C1 segment of cervical spinal cord (tissue), 14 donors: Measurements from ENCODE around the gene SOAT2.
"Not testable (repeated sequence)": the region's sequence is repeated elsewhere in the genome, so short reads cannot be mapped to it uniquely, and the experiment has no call there.

Source experiments
- DNase-seq, 14 donors: peaks; one replicate each; lab custom pipeline; 2025; lab: John Stamatoyannopoulos, UW

Gene SOAT2

DNA sequence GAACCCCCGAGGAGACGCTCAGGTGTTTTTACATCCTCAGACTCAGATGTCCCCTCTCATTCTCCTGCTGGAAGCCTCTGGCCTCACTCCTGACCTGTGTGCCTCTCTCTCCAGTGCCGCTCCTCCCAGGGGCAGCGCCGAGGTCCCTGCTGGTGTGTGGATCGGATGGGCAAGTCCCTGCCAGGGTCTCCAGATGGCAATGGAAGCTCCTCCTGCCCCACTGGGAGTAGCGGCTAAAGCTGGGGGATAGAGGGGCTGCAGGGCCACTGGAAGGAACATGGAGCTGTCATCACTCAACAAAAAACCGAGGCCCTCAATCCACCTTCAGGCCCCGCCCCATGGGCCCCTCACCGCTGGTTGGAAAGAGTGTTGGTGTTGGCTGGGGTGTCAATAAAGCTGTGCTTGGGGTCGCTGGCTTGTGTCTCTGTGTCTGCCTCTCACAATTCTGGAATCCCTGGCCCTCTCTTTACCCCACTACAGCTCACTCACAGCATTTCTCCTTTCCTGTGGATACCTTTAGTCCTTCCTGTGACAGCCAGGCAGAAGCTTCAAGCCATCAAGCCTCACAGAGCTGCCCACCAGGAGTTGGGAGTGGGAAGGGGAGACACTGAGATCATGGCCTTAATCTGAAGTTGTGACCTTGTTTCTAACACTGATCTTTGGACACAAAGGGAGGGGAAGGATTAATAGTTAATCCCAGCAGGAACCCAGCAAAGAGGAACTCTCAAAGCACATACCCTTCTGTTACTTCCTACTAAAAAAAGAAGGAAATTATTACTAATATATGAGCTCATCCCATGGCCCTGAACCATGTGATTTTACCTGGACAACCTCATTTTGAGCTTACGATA lies 1.1 kb upstream of the SOAT2 start:
- no peak for DNase-seq

GRCh38 chr12:53103860-53104305 lies 597 bp downstream of the SOAT2 start:
- DNase-seq = no peak

DNA sequence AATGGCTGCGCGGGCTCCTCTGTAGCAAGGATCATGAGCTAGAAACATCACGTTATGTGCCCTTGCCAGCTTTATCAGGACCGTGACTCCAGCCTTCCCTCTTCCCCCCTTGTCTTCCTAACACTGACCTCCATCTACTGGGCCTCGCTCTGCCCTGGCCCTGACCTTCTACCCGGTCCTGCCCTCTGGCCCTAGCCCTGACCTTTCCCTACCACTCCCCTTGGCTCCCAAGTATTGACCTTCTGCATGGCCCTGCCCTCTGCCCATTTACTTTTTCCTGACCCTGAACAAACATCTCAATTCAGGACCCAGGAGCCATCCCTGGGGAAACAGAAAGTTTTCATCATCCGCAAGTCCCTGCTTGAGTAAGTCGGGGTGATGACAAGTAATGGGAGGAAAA lies 2.0 kb downstream of the SOAT2 start:
- DNase-seq = no peak

DNA sequence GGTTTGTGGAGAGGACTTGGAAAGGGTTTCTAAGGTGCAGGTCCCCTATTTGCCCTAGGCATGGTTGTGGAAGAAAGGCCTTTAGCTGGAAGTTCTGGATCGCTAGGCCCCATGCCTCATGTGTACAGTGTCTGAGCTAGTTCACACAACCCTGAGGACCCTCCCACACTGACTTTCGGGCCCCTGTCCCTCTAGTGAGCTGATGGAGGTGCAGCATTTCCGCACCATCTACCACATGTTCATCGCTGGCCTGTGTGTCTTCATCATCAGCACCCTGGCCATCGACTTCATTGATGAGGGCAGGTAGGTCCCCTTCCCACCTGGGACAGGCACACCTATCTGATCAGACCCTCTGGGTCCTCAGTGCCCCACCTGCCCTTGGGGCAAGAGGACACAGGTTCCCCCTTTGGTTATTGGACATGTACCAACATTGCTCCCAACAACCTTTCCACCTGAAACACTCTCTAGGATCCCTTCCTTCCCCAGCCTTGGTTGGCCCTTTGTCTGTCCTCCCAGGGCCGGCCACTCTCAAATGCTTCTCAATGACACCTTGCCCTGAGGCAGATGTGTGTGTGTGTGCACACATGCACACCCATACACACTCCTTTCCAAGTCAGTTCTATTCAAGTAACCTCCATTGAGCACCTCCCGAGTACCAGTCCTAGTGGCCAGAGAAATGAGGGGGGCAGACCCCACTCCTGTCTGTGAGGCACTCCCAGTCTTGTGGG lies 2.6 kb downstream of the SOAT2 start:
- no peak for DNase-seq

GRCh38 chr12:53107122-53107521 lies 3.8 kb downstream of the SOAT2 start:
- DNase-seq = no peak

GRCh38 chr12:53112431-53112830 lies 9.1 kb downstream of the SOAT2 start:
- DNase-seq = not testable (repeated sequence)

GRCh38 chr12:53113136-53113705 lies 9.9 kb downstream of the SOAT2 start:
- DNase-seq = no peak

DNA sequence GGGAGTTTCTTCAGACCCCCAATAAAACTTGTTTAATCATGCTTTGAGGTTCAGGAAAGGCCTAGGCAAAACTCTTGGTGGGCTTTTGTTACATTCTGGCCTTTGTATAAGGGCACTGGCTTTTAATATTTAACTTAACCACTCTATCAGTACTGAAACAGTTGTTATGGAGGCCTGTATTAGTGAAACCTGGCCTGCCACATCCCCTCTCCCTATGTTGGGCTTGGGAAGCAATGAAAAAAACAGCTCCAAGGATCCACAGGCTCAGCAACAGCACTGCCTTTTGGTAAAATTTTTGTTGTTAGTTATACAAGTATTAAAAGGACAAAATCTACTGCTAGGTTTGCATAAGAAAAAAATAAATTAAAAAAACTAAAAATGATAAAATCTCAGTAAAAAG lies 10.7 kb downstream of the SOAT2 start:
- no peak for DNase-seq

- no peak for DNase-seq
These were observed 12.0 kb downstream of the SOAT2 start for GRCh38 chr12:53115112-53115890.

DNA sequence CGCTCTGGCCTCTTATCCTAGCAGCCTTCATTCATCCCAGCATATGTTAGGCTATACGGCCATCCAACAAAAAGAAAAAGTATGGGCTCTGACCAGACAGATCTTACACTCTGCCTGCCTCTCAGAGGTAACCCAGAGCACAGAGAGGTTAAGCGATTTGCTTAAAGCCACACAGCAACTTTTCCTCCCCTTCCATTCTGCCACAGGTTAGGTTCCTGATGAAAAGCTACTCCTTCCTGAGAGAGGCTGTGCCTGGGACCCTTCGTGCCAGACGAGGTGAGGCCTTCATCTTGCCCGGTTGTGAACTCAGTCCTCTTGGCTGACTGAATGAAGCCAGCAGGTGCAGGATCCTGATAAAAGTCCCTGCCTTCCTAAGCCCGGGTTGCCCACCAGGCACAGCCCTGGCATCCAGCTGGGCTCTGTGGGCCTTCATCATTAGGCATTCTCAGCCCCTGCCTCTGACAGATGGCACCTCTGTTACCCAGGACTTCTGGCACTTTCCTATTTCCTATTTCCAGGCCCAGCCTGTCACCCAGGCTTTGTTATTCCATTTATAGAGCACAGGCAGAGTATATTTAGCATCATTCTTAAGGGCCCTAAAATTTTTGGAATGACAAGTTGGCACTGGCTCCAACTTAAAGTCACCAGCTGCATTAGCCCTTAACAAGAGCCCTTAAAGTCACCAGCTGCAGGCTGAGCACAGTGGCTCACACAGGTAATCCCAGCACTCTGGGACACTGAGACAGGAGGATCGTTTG lies 12.8 kb downstream of the SOAT2 start:
- DNase-seq = peak in 1 of 14 donors; percentile 14

GRCh38 chr12:53118751-53119300 lies 15.5 kb downstream of the SOAT2 start:
- no peak for DNase-seq

- no peak for DNase-seq
These were observed 17.6 kb downstream of the SOAT2 start for GRCh38 chr12:53120685-53121525.

DNA sequence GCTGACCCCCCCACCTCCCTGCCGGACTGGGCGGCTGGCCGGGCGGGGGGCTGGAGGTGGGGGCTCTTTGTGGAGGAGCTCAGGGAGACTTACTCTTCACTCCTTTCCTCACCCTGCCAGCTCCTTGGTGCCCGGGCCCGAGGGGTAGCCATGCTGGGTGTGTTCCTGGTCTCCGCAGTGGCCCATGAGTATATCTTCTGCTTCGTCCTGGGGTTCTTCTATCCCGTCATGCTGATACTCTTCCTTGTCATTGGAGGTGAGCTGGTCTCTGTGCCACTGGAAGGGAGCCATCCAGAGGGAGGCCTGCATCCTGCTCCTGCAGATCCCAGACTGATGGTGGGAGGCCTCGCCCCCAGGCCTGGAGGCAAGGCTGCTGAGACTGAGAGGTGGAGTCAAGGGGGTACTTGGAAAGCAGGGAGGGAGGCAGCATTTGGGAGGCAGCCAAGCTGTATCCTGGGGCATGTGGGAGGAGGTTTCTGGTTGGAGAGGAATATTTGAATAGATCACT lies 19.7 kb downstream of the SOAT2 start:
- DNase-seq = no peak

- no peak for DNase-seq
These were observed 20.5 kb downstream of the SOAT2 start for GRCh38 chr12:53123578-53124351.

GRCh38 chr12:53124352-53124723 lies 21.1 kb downstream of the SOAT2 start:
- no peak for DNase-seq

DNA sequence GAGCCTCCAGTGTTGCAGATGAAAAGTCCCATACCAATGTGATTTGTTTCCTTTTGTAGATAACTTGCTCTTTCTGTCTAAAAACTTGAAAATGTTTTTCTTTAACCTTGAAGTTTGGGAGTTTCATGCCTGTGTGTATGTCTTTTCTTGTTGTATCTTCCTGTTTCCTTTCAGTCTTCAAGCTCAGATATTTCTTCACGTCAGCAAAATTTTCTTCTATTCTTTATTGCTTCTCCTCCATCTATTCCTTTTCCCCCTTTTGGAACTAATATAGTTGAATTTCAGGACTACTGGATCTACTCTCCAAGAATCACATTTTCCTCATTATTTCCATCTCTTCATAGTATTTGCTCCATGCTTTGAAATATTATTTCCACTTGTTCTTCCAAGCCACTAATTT lies 23.9 kb downstream of the SOAT2 start:
- no peak for DNase-seq

- no peak for DNase-seq
These were observed 25.7 kb downstream of the SOAT2 start for GRCh38 chr12:53128780-53129569.

- no peak for DNase-seq
These were observed 28.6 kb downstream of the SOAT2 start for GRCh38 chr12:53131844-53132243.
